Non-pigmented ciliary epithelial cell (primary cell): ENCODE data around the gene TEX55.
"Not testable (repeated sequence)": the region's sequence is repeated elsewhere in the genome, so short reads cannot be mapped to it uniquely, and the experiment has no call there.

ENCODE experiments used
- DNase-seq: peaks from one replicate; pipeline ENCODE4 v3.0.0-alpha.2; 2010; ENCODE audit warnings: low read depth

TEX55 gene

DNA sequence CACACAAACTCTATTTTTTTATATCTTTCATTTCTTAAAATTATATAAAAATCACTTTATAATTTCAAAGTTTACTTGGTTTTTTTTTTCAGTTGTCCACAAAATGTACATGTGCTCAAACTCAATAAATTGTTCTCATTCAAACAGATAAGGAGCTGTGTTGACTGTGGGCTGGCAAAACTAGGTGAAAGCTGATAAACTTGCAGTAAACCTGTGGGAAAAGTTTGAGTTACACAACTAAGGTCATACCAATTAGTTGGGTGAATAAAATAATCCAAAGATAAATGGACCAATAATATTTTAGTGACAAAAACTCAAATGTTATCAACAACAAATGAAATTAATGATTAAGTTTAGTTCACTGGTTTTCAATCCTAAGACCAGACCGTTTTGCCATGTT lies 14.8 kb downstream of the TEX55 start:
- no peak for DNase-seq

DNA sequence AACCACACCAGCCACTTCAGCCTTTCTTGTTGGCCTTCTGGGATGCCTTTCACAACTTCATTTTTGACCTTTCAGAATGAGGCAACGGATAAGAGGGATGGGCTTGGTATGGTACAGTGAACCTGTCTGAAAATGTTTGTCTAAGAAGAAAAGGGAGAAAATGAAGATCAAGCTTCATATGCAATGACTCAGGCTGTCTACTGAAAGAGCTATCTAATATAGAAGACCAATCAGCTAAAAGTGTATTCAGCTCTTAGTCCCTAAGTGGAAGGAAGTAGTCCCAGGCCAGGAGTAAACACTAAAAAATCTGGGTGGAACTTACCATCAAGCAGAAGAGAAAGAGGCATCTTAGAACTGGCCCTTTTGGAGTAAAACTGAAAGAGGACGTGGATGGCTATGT lies 15.3 kb downstream of the TEX55 start:
- no peak for DNase-seq

DNA sequence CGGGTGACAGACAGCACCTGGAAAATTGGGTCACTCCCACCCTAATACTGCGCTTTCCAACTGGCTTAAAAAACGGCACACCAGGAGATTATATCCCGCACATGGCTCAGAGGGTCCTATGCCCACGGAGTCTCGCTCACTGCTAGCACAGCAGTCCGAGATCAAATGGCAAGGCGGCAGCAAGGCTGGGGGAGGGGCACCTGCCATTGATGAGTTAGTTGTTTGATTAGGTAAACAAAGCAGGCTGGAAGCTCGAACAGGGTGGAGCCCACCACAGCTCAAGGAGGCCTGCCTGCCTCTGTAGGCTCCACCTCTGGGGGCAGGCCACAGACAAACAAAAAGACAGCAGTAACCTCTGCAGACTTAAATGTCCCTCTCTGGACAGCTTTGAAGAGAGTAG lies 18.8 kb downstream of the TEX55 start:
- not testable (repeated sequence) for DNase-seq

DNA sequence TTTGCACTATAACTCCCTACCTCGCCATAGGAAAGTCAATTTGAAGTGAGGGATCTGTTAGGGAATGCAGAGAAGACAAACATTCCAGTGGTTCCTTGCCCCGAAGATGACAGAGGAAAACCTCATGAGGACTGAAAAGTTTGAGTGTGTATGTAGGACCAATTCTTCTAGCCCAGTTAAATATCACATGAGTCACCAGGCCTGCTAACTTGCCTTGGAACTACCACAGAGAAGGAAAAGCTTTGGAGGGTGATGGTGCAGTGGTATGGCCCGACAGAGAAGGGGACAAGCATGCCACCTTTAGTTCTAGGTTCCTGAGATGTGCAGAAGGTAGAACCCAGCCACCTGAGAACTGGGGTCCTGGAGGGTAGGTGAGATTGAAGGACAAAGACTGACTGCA lies 24.9 kb downstream of the TEX55 start:
- DNase-seq: no peak

DNA sequence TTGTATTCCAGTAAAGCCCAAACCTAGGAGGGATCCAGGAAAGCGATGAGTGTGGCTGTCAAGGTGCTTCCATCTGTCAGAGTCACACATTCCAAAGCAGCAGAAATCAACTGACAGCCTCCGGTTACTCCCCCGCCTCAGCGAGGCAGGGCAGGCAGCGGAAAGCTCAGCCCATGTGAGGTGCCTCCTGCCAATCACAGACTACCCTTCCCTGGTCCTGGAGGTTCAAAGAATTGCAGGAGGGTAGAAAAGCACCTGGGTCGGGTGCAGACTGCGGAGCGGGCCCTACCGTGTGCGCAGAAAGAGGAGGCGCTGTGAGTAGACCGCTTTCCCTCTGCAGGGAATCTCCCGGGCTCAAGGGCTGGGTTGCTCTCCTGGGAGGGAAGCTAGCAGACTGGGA lies 27.4 kb downstream of the TEX55 start, which contains the start of gene UPK1B:
TSS of gene UPK1B (plus strand) at position 274 of the 400 bp plus-strand sequence. CDS start 13,144 bp downstream, outside the sequence.
- no peak for DNase-seq

DNA sequence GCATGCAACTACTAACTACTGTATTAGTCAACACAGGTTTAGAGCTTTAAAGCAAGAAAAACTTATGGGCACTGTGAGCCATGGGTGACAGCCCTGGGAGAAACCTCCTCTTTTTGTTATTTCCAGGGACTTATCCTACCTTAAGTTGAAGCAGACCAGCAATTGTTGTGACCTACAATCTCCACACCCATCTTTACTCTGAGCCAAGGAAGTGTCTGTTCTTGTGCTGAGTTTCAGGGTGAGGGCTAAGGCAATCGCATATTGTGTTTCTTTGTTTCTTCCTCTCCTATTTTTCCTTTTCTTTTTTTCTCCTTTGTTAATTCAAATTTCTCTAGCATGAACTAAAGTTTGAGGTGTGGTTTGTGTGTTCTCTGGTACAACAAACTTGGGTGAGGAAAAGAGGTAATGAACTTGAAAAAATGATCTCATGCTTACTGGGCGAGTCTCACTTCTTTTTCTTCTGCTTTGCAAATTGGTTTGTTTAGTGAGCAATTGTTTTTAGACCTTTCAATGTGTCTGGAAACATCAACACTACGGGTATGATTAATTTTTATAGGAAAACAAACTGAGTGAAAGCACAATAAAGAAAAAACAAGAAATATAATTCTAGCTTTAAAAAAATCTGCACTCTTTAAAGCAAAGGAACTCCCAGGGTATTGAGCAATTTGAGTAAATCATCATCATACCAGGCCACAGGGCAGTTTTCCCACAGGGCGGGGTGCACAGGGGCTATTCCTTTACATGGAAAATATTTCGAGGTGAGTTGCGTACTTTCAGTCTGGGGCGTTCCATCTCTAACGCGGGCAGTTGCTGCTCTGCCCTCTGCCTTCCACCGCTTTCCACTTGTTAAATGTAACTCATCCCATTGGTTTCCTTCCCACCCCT lies 30.1 kb downstream of the TEX55 start:
- no peak for DNase-seq

DNA sequence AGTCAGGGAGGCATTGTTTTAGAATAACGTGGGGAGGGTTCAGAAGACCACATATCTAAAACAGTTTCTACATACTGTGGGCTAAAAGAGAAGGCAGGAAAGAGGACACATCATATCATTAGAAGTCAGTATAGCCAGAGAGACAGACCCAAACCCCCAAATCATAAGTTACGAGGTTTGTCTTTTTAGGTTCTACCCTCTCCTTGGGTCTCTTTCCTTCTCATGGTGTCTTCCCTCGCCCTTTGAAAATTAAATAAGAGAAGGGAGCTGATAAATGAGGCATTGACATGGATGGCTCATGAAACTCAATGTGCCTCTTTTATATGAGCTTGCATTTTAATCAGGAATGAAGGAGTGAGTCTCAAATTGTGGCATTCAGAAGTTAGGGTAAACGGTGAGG lies 30.8 kb downstream of the TEX55 start:
- DNase-seq: no peak

DNA sequence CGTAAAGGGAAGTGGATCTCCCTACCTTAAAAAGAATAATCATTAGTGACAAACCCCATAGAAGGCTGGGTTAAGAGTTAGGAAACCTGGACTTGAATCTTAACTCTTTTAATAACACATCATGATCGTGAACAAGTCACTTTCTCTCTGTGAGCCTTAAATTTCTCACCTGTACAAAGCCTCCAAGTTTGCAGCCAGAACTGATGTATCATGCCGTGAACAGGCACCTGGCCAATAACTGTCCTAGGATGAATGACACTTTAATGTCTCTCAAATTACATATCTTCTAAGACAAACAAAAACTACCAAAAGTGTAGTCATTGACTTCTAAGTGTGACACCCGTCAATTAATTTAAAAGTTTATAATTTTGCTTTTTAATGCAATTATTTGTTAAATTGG lies 31.4 kb downstream of the TEX55 start:
- DNase-seq: no peak

DNA sequence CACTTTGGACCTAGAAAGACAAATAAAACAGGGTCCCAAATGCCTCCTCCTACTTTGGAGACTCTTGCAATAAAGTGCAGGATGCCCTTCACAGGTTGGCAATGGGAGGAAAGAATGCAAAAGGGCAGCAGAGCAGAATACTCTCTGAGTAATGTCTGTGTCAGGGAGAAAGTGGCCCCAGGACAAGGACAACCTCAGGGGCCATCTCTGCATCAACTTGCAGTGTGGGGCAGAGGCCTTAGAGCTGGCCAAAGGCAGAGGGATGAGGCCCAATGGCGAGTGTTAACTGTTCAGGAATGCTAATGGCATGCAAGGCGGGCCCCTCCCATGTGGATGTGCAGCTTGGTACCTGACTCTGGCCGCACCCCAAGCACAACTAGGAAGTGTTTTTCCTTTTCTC lies 35.8 kb downstream of the TEX55 start:
- DNase-seq: no peak

DNA sequence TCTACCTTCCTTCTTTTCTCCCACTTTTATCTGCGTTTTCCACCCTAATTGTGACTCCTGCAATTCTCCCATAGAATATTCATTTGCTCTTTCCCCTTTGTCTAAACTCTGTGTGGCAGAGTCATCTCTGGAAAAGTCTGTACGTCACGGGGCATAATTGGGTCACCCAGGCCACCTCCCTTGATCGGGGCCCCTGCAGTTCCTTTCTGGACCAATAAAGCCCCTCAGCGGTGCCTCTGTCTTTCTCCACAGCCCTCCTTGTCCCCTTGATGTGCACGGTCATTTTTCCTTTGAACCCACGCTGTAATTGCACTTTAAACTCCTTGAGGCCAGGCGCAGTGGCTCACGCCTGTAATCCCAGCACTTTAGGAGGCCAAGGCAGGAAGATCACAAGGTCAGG lies 38.1 kb downstream of the TEX55 start:
- DNase-seq: no peak

DNA sequence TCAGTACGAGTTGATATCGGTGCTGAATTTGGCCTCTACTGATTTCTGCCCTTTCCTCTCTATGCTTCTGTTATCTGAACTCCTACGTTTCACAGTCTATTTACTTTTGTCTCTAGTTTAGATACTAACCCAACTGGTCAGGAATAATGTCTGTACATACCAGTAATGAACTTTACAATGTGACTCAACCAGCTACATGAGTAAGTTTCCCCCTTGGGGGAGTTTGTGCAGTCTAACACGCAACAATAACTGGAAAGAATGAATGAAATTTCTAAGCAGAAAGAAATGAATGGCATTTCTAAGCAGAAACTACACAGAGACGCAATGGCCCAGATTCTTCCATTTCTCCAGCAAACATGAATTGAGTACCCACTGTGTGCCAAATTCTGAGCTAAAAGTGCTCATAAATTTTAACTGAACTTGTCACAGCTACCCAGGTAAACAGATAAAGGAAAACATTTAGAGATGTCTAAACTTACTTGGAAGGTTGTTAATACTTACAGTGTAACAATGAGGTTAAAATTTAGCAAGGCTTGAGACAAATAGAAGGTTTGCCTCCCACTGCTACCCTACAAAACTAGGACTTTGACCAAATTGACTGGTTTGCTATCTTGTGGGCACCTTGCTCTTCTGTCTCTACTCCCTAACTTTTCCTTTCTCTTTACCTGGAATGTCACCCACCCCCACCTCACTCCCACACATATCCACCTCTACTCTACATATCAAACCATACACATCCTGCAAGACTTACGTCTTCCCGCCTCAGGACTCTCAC lies 39.0 kb downstream of the TEX55 start:
- peak; percentile 43 for DNase-seq

DNA sequence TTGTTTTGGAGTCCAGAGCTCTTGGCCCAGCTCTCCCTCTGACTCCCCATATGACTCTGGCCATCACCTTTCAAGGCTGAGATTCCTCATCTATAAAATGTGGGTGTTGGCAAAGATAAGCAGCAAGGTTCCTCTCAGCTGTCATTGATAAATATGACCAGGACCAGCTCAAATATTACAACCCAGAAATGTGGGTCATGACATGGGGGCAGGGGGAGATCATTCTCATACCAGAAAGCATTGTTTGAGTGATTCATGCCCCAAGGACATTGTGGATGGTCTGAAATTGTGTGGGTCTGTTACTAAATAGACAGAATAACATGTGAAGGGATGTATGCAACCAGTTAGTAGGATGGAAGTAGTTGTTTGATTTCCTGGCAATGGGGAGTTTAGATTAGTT lies 41.3 kb downstream of the TEX55 start:
- no peak for DNase-seq

DNA sequence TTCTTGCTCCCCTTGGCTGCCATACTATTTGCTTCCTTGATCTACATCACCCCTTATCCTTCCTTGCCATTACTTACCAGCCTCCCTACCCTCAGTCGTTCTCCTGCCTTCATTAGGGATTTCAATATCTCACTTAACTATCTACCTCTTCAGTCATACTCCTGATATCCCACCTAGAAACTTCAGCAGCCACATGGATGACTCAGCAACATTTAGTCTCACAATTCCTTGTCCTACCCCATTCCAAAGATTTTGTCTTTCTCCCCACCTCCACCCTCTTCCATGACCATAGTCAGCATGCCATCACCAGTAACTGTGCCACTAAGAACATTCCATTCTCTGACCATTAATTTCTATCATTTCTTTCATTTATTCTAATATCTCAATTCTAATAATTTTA lies 45.8 kb downstream of the TEX55 start:
- DNase-seq: no peak

DNA sequence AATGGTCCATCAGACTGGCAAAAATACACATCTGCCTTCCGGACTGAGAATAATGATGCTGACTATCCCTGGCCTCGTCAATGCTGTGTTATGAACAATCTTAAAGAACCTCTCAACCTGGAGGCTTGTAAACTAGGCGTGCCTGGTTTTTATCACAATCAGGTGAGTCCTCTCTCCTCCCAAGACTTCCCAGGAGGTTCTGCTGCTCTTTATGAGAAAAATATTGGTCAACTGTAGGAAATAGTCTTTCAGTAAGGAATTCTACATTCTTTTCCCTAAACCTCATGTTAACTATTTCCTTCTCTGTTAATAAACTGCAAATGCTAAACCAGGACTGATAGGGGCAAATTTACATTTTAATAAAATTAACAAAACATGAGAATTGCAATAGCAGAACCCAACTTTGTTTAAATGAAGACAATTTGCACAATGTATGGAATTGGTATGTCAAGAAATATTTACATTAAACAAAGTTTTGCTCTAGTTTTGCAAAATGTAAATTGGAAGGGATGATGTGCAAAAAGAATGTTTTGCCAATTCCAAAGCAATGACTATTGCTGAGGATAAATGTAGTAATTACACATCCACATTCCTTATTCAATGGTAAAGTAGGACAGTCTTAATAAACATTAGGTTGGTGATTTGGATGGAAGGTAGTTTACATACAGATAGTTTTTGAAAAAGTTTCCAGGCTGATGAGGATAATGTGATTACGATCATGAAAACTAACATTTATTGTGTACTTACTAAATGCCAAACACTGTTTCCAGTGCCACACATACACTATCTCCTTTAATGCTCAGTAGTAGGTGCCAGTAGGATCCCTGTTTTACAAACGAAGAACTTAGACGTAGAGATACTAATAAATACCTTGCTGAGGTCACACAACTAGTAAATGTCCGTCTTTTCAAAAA lies 48.5 kb downstream of the TEX55 start:
- no peak for DNase-seq

DNA sequence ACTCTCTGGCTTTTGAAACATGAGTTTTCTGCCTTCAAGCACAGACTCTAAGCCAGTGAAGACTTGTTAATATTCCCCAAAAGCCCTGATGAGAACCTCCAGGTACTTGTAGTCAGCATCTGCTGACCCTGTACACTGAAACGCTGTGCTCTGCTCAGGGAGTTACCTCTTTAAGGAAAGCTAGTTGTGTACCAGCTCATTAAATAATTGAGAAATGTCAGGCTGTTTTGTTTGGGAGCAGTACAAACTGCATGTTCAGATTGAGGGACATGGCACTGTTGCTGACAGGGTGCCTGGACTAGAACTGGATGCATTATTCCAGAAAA lies 49.1 kb downstream of the TEX55 start:
- DNase-seq: no peak

DNA sequence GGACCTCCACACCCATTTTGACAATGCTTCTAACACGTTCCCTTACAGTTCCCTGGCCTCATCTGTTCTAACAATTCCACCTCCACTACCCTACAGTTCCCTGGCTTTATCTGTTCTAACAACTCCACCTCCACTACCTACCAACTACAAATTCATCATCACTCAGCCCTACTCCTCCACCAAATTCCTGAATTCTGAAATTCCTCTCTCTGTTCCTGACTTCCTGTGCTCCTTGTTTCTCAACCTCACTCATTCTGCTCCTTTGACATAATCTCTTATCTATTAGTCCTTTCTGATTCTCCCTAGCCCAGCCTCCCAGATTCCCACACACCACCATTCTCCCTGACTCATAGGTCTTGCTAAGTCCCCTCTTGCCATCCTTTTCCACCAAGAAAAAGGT lies 49.9 kb downstream of the TEX55 start:
- no peak for DNase-seq
